Activated naive CD4-positive, alpha-beta T cell treated with anti-CD3 and anti-CD28 coated beads for 36 hours (primary cell): Measurements from ENCODE around the gene BCAP31. TPM values are rescaled to one million over a fixed set of nuclear protein-coding genes. Genes with fewer than 3 reads are reported as not detected.
A peak's percentile ranks its signal among the peaks of the same experiment; 100 is the strongest.
"Not testable (repeated sequence)": the region's sequence is repeated elsewhere in the genome, so short reads cannot be mapped to it uniquely, and the experiment has no call there.

Experiments
- CTCF ChIA-PET: fragments of 350-600 bp; sonication (Branson Sonifier 250); formaldehyde crosslinking; loops from one replicate; lab custom pipeline; 2021; ENCODE audit warnings: antibody characterized with exemption; lab: Charles Lee
- DNase-seq: peaks from one replicate; pipeline ENCODE4 v3.0.0-alpha.2; 2020
- H3K27ac Mint-ChIP-seq: one replicate; pipeline ENCODE4 v1.8.0; 2021; ENCODE audit warnings: mild to moderate bottlenecking, mixed read lengths
- H3K27me3 Mint-ChIP-seq: one replicate; pipeline ENCODE4 v1.8.0; 2021; ENCODE audit warnings: low read depth, mixed read lengths
- H3K36me3 Mint-ChIP-seq: one replicate; pipeline ENCODE4 v1.8.0; 2021; ENCODE audit warnings: low read depth, mixed read lengths
- H3K4me1 Mint-ChIP-seq: one replicate; pipeline ENCODE4 v1.8.0; 2021; ENCODE audit warnings: low read depth, mixed read lengths
- H3K4me3 Mint-ChIP-seq: one replicate; pipeline ENCODE4 v1.8.0; 2021; ENCODE audit warnings: mild to moderate bottlenecking, moderate library complexity, mixed read lengths
- H3K9me3 Mint-ChIP-seq: one replicate; pipeline ENCODE4 v1.8.0; 2021; ENCODE audit warnings: mixed read lengths
- intact Hi-C: fragments of 100-400 bp; cut with micrococcal nuclease; formaldehyde crosslinking; loops from one replicate; pipeline ENCODE4 v1.15.1; 2023
- total RNA-seq, 2 experiments: library from RNA; stranded (reverse); gene quantifications; one replicate each; pipeline ENCODE4 v1.2.3, GENCODE V29; 2021

The BCAP31 gene
- total RNA-seq, 2 experiments from 2014 or later, result 69.5 to 71.2 TPM

DNA sequence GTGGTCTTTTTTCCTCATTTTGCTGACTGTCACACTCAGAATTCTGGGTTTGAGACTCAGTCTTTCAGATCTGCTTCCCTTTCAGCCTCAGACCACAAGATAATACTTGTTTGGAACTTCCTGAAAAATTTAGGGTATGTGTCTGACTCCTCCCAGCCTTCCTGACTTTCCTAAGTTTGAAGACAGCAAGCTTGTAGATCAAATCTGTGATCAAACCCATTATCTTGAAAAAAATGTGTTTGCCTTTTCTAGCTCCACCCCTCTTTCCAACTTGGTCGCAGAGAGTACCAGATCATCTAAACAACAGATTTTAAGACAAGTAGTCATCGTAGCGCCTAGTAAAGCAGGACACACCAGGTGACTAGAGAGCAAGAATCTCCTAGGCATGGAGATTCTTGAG, 9.9 kb downstream of the BCAP31 start:
- DNase-seq, result no peak
- Mint-ChIP-seq H3K36me3 (peaks cover 11% of the 10 kb centered on the region), H3K27me3 (no peaks in the 10 kb centered on the region), H3K4me3 (no peak overlapping the region), H3K27ac (no peak overlapping the region), H3K4me1 (peaks cover 4% of the 10 kb centered on the region), H3K9me3 (no peaks in the 10 kb centered on the region)
- CTCF ChIA-PET, result no interaction called here
- intact Hi-C loops, result no loop called here

DNA sequence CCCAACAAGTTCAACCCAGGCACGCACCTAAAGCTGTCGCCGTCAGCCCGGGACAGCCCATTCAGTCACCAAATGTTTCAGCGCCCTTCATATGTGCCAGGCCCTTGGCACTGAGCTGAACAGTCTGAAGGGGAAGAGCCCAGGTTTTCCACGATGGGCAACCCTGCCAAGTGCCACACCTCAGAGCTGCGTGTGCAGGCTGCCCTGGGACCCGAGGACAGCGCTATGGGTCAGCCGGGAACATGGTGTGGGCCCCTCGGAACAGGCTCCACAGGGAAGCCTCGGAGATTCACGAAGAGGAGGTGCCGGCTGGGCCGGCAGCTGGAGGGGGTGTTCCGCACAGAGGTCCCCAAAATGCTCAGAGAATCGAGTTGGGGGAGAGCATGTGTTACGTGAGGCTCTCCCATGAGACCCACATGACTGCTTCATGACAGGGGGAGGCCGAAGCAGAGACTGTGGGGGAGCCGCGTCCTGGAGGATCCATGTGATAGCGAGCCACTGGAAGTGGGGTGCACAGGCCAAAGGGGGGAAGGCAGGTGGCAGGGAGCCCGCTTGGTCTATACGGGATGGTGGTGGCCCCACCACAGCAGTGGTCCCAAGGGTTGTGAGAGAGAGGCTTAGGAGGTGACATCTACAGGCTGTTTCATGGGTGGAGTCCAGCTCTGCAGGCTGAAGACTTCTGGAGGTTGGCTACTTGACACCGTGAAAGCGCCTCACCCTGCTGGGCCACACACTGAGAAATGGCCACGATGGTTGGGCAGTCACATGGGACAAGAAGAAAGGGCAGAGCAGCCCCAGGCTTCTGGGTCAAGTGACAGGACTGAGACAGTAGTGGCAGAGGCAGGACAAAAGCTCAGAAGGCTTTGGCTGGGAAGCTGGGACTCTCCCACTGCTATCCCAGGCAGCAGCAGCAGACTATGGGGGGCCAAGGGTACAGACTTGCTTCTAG, 14.2 kb downstream of the BCAP31 start:
- Mint-ChIP-seq H3K9me3 (no peaks in the 10 kb centered on the region), H3K4me3 (no peak overlapping the region), H3K27ac (no peak overlapping the region), H3K4me1 (peaks cover 4% of the 10 kb centered on the region), H3K36me3 (peaks cover 6% of the 10 kb centered on the region), H3K27me3 (no peaks in the 10 kb centered on the region)
- no peak for DNase-seq
- intact Hi-C loops, result no loop called here
- CTCF ChIA-PET, result interaction anchor here (0.9 kb wide), 1 partner anchor 30 kb away, joined by 4 read pairs; no protein-coding TSS in a partner anchor

DNA sequence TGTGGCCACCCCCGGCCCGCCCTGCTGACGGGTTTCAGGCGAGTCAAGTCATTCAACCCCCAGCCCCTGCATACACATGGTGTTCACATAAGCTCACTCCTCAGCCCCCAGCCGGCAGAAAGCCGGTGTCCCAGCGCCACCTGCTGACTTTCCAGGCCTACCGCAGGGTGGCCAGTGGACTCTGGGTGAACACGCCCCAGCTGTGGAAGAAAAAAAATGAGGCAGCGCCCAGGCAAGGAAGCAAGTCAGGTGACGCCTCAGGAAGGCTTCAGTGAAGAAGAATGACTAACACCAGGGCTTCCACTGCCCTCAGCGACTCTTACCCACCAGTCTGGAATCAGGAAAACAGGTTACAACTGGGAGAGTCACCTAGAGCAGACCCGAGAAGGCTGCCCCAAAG, 15.8 kb downstream of the BCAP31 start:
- peak; percentile 67 for DNase-seq
- CTCF ChIA-PET, result interaction anchor here (1.0 to 1.6 kb wide), 3 partner anchors 22 to 47 kb away, joined by 3 to 4 read pairs (median 4); no protein-coding TSS in a partner anchor
- Mint-ChIP-seq H3K4me1 (peaks cover 4% of the 10 kb centered on the region), H3K27me3 (no peaks in the 10 kb centered on the region), H3K4me3 (no peak overlapping the region), H3K27ac (no peak overlapping the region), H3K9me3 (no peaks in the 10 kb centered on the region), H3K36me3 (peaks cover 4% of the 10 kb centered on the region)
- intact Hi-C loops, result loop anchor here (1.0 kb wide), 1 partner anchor 21 kb away; the partner anchor contains the start of gene SLC6A8

DNA sequence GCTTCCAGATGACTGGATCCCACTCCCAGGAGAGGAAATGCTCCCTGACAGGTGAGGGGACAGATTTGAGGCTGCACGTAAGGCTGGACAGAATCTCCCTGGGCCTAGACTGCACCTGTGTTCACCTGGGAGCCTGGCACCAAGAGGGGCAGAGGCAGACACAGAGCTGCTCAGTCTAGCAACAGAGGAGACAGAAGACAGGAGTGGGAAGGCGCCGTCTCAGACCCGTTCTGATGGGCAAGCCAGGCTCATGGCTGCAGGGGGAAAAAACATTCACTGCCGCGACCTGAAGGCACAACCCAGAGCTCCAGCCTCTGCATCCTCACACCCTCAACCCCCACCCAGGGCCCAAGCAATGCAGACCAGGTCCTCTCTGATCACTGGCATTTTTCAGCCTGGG, 16.8 kb downstream of the BCAP31 start:
- intact Hi-C loops, result no loop called here
- H3K9me3 Mint-ChIP-seq, result no peaks in the 10 kb centered on the region
- H3K4me3 Mint-ChIP-seq, result no peak overlapping the region
- CTCF ChIA-PET, result interaction anchor here (1.2 to 1.6 kb wide), 2 partner anchors 40 to 46 kb away, joined by 4 read pairs; no protein-coding TSS in a partner anchor
- H3K27me3 Mint-ChIP-seq, result no peaks in the 10 kb centered on the region
- H3K27ac Mint-ChIP-seq, result no peak overlapping the region
- DNase-seq, result no peak
- peaks cover 4% of the 10 kb centered on the region for H3K4me1 Mint-ChIP-seq
- peaks cover 2% of the 10 kb centered on the region for H3K36me3 Mint-ChIP-seq

DNA sequence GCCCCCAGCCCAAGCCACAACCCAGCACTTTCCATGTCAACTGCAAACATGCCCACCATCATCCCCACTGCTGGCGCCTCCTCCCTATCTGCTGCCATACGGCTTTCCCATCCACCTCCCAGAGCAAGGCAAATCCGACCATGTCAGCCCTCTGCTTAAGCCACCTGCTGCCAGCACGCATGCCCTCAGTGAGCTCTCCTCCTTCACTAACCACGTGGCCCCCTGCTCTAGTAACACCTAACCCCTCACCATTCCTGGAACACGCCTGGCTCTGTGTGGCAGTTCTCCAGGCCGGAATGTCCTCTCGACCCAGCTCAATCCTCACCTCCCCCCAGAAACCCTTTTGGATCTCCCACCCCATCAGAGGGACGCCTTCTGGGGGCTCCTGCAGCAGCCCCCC, 17.4 kb downstream of the BCAP31 start:
- H3K27me3 Mint-ChIP-seq, result no peaks in the 10 kb centered on the region
- peaks cover 2% of the 10 kb centered on the region for H3K36me3 Mint-ChIP-seq
- intact Hi-C loops, result no loop called here
- no peak overlapping the region for H3K4me3 Mint-ChIP-seq
- peaks cover 4% of the 10 kb centered on the region for H3K4me1 Mint-ChIP-seq
- H3K9me3 Mint-ChIP-seq, result no peaks in the 10 kb centered on the region
- no peak overlapping the region for H3K27ac Mint-ChIP-seq
- CTCF ChIA-PET, result no interaction called here
- no peak for DNase-seq

DNA sequence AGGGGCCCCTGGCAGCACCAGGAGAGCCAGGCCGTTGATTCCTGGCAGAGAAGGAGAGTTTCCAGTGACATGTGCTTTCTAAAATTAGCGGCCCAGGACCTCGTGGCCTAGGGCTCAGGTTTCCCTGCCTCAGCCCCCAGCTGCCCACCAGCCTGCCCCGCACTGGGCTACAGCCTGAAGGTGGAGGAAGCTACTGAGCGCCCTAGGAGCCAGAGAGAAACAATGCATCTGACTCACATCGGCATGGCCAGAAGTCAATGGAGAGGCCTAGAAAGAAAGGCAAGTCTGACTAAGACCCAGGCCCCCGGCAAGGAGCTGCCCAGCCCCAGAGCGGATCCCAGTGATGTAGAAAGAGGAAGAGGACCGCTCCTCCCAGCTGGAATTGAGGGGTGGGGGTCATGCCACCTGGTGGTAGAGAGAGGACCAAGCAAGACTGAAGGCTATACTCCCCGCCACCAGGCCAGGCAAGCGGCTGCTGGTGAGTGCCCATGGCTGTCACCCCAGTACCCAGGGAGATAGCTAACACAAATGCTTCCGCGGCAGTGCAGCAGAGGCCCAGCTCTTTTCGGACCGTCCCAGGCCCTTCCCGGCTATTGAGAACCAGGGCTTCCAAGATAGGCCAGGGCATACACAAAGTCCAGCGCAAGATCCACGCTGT, 18.7 kb downstream of the BCAP31 start:
- H3K4me3 Mint-ChIP-seq, H3K36me3 Mint-ChIP-seq, DNase-seq, intact Hi-C loops, H3K4me1 Mint-ChIP-seq, H3K27ac Mint-ChIP-seq, H3K27me3 Mint-ChIP-seq, H3K9me3 Mint-ChIP-seq: not testable (repeated sequence)
- CTCF ChIA-PET, result interaction anchor here (1.2 kb wide), 1 partner anchor 96 kb away, joined by 3 read pairs; no protein-coding TSS in a partner anchor

DNA sequence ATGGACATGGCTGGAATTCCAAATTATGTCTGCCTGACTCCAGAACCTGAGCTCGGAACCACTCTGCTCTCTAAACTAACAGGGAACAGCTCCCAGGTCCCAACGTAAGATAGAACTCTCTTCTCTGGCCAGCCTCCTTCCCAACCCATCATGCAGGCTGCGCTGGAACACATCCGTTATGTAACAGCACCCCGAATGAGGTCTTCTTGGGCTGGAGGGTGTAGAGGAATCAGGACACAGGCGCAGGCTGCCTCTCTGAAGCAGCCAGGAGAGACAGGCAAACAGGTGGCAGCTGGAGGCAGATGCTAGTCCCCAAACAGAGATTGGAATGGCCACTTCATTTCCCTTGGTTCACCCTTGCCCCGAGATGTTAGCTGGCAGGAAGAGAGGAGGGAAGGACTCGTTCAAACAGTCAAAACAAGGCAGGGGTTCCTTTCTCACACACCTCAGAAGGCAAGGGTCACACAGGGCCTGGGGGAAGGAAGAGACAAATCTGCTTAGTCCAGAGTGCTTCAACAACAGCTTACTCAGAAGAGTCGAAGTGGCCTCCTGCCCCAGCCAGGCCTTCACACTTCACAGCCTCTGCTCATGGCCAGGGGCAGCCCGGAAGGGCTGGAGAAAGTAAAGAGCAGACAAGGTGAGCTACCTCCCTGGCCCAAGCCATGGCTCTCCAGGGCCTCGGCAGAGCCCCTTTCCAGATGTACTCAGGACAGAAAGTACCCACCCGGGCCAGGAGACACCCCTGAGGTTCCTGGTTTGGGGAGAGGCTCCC, 19.4 kb downstream of the BCAP31 start:
- H3K27me3 Mint-ChIP-seq, H3K4me3 Mint-ChIP-seq, DNase-seq, H3K36me3 Mint-ChIP-seq, intact Hi-C loops, H3K9me3 Mint-ChIP-seq, H3K27ac Mint-ChIP-seq, H3K4me1 Mint-ChIP-seq: not testable (repeated sequence)
- CTCF ChIA-PET, result interaction anchor here (1.2 kb wide), 1 partner anchor 95 kb away, joined by 3 read pairs; no protein-coding TSS in a partner anchor

DNA sequence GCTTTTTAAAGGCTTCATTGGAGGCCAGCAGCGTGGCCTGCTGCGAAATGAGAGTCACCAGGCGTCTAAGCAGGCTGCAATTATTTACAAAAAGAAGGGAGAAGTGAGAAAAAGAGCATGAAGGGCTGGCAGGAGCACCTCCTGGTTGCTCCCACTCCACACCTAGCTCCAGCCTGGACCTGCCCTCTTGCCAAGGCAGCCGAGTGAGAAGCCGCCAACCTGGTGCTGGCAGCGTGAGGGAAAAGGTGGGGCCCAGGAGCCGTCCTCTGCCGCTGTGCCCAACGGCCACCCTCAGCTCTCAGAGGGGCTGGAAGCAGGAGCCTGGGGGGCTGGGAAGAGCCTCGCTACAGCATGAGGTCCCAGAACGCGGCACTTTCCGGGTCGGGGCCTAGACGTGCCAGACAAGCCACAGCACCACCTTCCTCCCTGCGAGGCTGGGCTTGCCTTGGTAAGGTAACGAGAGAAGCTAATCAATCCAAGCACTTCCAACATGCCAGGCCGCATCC, 20.1 kb downstream of the BCAP31 start:
- intact Hi-C loops, result no loop called here
- no peak for DNase-seq
- Mint-ChIP-seq H3K36me3 (peaks cover 2% of the 10 kb centered on the region), H3K27me3 (no peaks in the 10 kb centered on the region), H3K27ac (no peak overlapping the region), H3K4me3 (no peak overlapping the region), H3K9me3 (no peaks in the 10 kb centered on the region), H3K4me1 (peaks cover 2% of the 10 kb centered on the region)
- CTCF ChIA-PET, result no interaction called here

DNA sequence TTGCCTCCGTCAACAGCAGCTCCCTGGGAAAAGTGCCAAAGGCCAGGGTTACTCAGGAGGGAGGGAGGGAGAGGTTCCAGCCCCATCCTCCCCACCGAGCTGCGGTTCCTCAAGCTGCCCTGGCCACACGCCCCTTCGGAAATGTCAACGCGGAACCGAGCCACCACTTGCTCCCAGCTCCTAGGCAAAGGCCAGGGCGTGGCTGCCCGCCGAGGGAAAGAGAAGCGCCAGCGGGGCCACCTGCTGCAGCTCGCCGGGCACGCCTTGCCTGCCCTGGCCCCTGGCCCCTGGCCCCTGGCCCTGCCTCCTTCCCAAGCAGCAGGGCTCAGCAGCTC, 21.2 kb downstream of the BCAP31 start:
- H3K9me3 Mint-ChIP-seq, result no peaks in the 10 kb centered on the region
- intact Hi-C loops, result no loop called here
- no peak overlapping the region for H3K27ac Mint-ChIP-seq
- CTCF ChIA-PET, result interaction anchor here (1.0 kb wide), 1 partner anchor 36 kb away, joined by 3 read pairs; no protein-coding TSS in a partner anchor
- no peak for DNase-seq
- H3K4me1 Mint-ChIP-seq, result no peaks in the 10 kb centered on the region
- H3K4me3 Mint-ChIP-seq, result no peak overlapping the region
- H3K27me3 Mint-ChIP-seq, result no peaks in the 10 kb centered on the region
- peaks cover 4% of the 10 kb centered on the region for H3K36me3 Mint-ChIP-seq

DNA sequence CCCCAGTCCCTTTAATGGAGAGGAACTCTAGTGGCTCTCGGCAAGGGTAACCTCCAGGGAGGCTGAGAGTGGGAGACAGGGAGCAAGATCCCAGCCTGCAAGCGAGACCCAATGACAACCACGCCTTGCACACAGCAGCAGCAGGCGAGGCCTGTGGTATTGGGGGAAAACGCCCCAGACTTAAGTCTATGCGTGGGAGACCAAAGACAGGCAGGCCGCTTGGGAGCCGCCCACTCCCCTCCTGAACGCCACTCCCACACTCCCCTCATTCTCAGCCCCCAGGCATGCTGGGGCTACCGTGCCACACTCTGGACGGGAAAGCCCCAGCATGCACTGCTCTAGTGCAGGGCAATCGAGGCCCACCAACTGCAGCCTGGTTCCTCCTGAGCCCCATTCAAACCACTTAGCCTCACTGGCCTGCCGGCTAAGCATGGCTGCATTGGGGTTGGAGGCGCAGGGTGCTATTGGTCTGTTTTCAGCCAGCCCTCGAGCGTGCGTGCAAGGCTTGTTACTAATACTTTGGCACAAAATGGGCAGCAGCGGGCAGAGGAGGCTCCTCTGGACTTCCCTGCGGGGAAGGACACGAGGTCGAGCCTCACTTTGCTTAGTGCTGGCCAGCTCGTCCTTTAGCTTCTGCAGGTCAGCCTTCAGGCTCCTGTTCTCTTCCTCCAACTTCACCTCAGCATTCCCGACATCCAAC, 21.7 kb downstream of the BCAP31 start:
- H3K4me1 Mint-ChIP-seq, result no peaks in the 10 kb centered on the region
- intact Hi-C loops, result no loop called here
- H3K36me3 Mint-ChIP-seq, result peaks cover 4% of the 10 kb centered on the region
- no peaks in the 10 kb centered on the region for H3K9me3 Mint-ChIP-seq
- no peak overlapping the region for H3K4me3 Mint-ChIP-seq
- H3K27me3 Mint-ChIP-seq, result no peaks in the 10 kb centered on the region
- H3K27ac Mint-ChIP-seq, result no peak overlapping the region
- no peak for DNase-seq
- CTCF ChIA-PET, result interaction anchor here (1.0 kb wide), 1 partner anchor 35 kb away, joined by 3 read pairs; no protein-coding TSS in a partner anchor

DNA sequence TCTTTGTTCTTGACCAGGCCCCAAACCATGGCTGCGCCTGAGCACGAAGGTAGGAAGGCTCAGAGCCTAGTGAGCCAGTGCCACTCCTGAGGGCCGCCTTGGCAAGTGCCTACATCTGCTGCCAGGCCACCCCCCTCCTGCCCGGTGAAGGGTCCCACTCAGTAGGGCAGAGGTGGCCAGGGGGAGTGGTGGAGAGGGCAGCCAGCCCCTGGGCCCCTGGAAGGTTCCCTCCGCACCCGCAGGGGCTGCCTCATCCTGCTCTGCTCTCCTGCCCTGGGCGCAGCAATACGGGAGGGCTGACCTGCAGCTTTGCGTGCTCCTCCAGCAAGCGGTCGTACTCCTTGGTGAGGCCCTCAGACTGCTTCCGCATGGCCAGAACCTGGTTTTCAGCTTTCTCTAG, 22.5 kb downstream of the BCAP31 start:
- Mint-ChIP-seq H3K36me3 (peaks cover 6% of the 10 kb centered on the region), H3K4me1 (no peaks in the 10 kb centered on the region), H3K4me3 (no peak overlapping the region), H3K27ac (no peak overlapping the region), H3K27me3 (no peaks in the 10 kb centered on the region), H3K9me3 (no peaks in the 10 kb centered on the region)
- DNase-seq, result no peak
- CTCF ChIA-PET, result no interaction called here
- intact Hi-C loops, result no loop called here
